Panc1 (cell line): Measurements from ENCODE around the gene SMIM7. TPM values are rescaled to one million over a fixed set of nuclear protein-coding genes. Genes with fewer than 3 reads are reported as not detected.
A peak's percentile ranks its signal among the peaks of the same experiment; 100 is the strongest.

Experiments
- ATAC-seq: fragments of 200-7000 bp; cut with Tn5 transposase; 2 replicates; pipeline ENCODE4 v1.9.1; 2020; ENCODE audit warnings: mild to moderate bottlenecking, moderate library complexity
- Bru-seq: library from RNA; stranded (reverse); fragments of 400-500 nt; gene quantifications from one replicate; lab custom pipeline; 2021; lab: Mats Ljungman, UMichigan
- BruChase-seq, 2 experiments: library from RNA; stranded (reverse); fragments of 400-500 nt; gene quantifications; one replicate each; lab custom pipeline; 2021; lab: Mats Ljungman, UMichigan
- BruUV-seq: library from RNA; stranded (reverse); fragments of 400-500 nt; replicated peaks from 2 replicates; lab custom pipeline; 2021; lab: Mats Ljungman, UMichigan
- CTCF ChIA-PET: fragments of 300-600 bp; sonication (Branson Sonifier 250); formaldehyde crosslinking; loops from one replicate; lab custom pipeline; 2022; ENCODE audit warnings: antibody characterized with exemption; lab: Charles Lee
- POLR2A ChIA-PET: fragments of 300-600 bp; sonication (Branson Sonifier 250); formaldehyde crosslinking; loops from one replicate; lab custom pipeline; 2022; ENCODE audit warnings: antibody characterized with exemption; lab: Charles Lee
- DNase-seq: peaks from one replicate; pipeline ENCODE4 v3.0.0-alpha.2; 2010; ENCODE audit warnings: low read depth, low spot score
- H3K27ac ChIP-seq: 2 replicates; pipeline ENCODE4 v1.5.1; 2011; ENCODE audit warnings: mild to moderate bottlenecking, low read length, inconsistent platforms
- H3K27me3 ChIP-seq: fragments of 200-500 bp; sonication (Bioruptor generic); 2 replicates; pipeline ENCODE4 v1.6.0; 2014; ENCODE audit warnings: low read length, inconsistent platforms; ENCODE audit not compliant: control insufficient read depth, insufficient read depth
- H3K36me3 ChIP-seq: fragments of 200-500 bp; sonication (Bioruptor generic); 2 replicates; pipeline ENCODE4 v1.5.1; 2014; ENCODE audit warnings: inconsistent platforms, mild to moderate bottlenecking, low read length, moderate library complexity; ENCODE audit not compliant: control insufficient read depth, insufficient read depth
- H3K4me1 ChIP-seq: 2 replicates; pipeline ENCODE4 v1.5.1; 2011; ENCODE audit warnings: inconsistent platforms, mild to moderate bottlenecking, low read length, moderate library complexity; ENCODE audit not compliant: control insufficient read depth, insufficient read depth
- H3K4me3 ChIP-seq, 2 experiments: 2 replicates each; pipeline ENCODE4 v1.5.1; 2011 to 2012; ENCODE audit warnings: low read depth in 2 of 2, low read length in 2 of 2, mild to moderate bottlenecking in 2 of 2, inconsistent platforms in 1 of 2, moderate library complexity in 1 of 2
- H3K9me3 ChIP-seq: fragments of 200-500 bp; sonication (Bioruptor generic); 2 replicates; pipeline ENCODE4 v1.5.1; 2014; ENCODE audit warnings: low read depth, mild to moderate bottlenecking, inconsistent platforms, low read length, moderate library complexity; ENCODE audit not compliant: control insufficient read depth, insufficient read depth
- POLR2AphosphoS5 ChIP-seq: IDR thresholded peaks from 2 replicates; pipeline ENCODE4 v1.6.1; 2012; ENCODE audit warnings: mild to moderate bottlenecking, low read depth, low read length, moderate library complexity
- SIN3A ChIP-seq: IDR thresholded peaks from 2 replicates; pipeline ENCODE4 v1.6.1; 2012; ENCODE audit warnings: low read depth, mild to moderate bottlenecking, low read length, moderate library complexity, borderline replicate concordance; ENCODE audit not compliant: insufficient read depth
- TCF7L2 ChIP-seq: IDR thresholded peaks from 2 replicates; pipeline ENCODE4 v1.6.1; 2011; ENCODE audit warnings: mild to moderate bottlenecking, low read depth, low read length, inconsistent platforms
- in situ Hi-C: cut with HindIII; loops from 2 replicates; pipeline ENCODE4 v1.10.0; 2016; ENCODE audit warnings: low sequenced_read_pairs, low pct_unique_long_range_greater_than_20kb
- intact Hi-C: fragments of 100-400 bp; cut with micrococcal nuclease; formaldehyde crosslinking; loops from one replicate; pipeline ENCODE4 v1.10.0; 2022; ENCODE audit not compliant: unreplicated experiment
- long read RNA-seq: library from polyadenylated mRNA; unstranded; transcript quantifications from one replicate; pipeline ENCODE4 v2.0.0, GENCODE V29; 2021; ENCODE audit not compliant: unreplicated experiment
- polyA plus RNA-seq: library from polyadenylated mRNA; unstranded; fragments of >200 nt; gene quantifications from one replicate; pipeline ENCODE4 v1.2.1, GENCODE V29; 2012; ENCODE audit warnings: missing spikeins; ENCODE audit not compliant: insufficient read length
- total RNA-seq: library from RNA; stranded (reverse); gene quantifications from one replicate; pipeline ENCODE4 v1.2.1, GENCODE V29; 2021; ENCODE audit not compliant: unreplicated experiment
- TF ChIP-seq, protein P1 (sequence below): fragments of 450-650 bp; IDR thresholded peaks from 2 replicates; pipeline ENCODE4 v1.5.1; 2017; ENCODE audit warnings: mild to moderate bottlenecking
- TF ChIP-seq, protein P2 (sequence below), 2 experiments: IDR thresholded peaks; 2 replicates each; pipeline ENCODE4 v1.6.1; 2011 to 2012; ENCODE audit warnings: low read depth in 2 of 2, control low read depth in 1 of 2, low read length in 1 of 2, mild to moderate bottlenecking in 1 of 2, moderate library complexity in 1 of 2; ENCODE audit not compliant: insufficient read depth in 1 of 2

The SMIM7 gene
- 70.7 TPM for total RNA-seq
- 47.5 TPM for polyA plus RNA-seq
- percentile 91 among the genes with signal in this experiment for Bru-seq, nascent RNA
- BruChase-seq, experiment 1, labeled RNA remaining after a 2-hour chase, result percentile 96 among the genes with signal in this experiment
- percentile 97 among the genes with signal in this experiment for BruChase-seq, experiment 2, labeled RNA remaining after a 6-hour chase
- long read RNA-seq, transcript SMIM7-215 (6 exons, 975 nt), result minor isoform, 5 of 90 reads
- long read RNA-seq, transcript SMIM7-214 (4 exons, 1,075 nt), result minor isoform, 7 of 90 reads
- long read RNA-seq, transcript SMIM7-208 (5 exons, 2,776 nt), result major isoform, 47 of 90 reads
- long read RNA-seq, partial matches to known transcripts, result 9 of 90 reads
- long read RNA-seq, other reads (novel, unspliced or antisense), result 13 of 90 reads

DNA sequence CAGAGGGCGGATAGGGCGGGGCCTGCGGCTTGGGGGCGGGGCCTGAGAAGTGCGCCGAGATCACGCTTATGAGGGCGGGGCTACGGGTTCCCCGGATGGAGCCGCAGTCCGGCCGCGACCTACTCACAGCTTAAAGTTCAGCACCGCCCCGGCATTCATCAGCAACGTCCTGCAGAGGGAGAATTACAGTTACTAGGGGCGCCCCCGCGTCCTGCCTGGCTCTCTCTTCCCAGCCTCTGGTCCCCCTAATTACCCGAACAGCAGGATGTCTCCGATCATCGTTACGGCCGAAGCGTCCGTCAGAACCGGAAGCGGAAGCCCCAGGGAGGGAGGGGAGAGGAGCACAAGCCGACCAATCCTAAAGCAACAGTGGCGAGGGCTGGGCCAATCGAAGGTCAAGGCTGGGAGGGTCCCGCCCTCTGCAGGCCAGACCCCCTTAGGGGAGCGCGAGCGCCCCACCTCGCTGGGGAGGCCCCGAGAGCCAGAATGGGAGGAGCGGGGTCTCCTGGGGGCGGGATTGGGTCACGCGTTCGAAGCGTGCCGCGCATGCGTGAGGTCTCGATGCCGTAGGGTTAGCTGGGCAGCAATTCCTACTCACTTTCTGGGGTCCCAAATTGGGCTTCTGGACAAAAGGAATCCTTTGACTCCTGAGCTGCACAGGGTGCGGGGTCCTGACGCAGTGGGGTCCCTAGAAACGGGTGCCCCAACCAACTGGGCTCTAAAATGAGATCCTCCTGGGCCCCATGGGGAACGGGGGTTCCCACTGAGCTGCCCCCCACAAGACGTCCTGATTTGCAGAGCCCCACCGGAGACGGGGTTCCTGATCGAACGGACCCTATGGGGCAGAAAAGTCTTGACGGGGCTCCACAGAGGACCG, at the start of gene SMIM7:
Gene SMIM7, minus strand, starts transcription at position 313 of the 877 bp plus-strand sequence. Its CDS starts 34 bp downstream, at position 279.
- ChIA-PET CTCF (interaction anchor here (0.6 kb wide), 1 partner anchor 650 kb away, joined by 3 read pairs; no protein-coding TSS in a partner anchor), POLR2A (interaction anchor here (0.6 to 1.0 kb wide), 4 partner anchors 24 to 957 kb away, joined by 3 to 12 read pairs (median 4); no protein-coding TSS in a partner anchor)
- H3K4me1 ChIP-seq, result no peaks in the 10 kb centered on the region; the same call in 1 of the 2 replicates
- peak within 1 kb of the TSS; percentile 89 to 92 for H3K4me3 ChIP-seq
- intact Hi-C loops (no loop called here), in situ Hi-C loops (no loop called here)
- no TSS peak for BruUV-seq
- peak within 1 kb of the TSS; percentile 91 for H3K27ac ChIP-seq
- peaks cover 9% of the 10 kb centered on the region for H3K36me3 ChIP-seq
- no peaks in the 10 kb centered on the region for H3K9me3 ChIP-seq
- ATAC-seq (peak; percentile 98), DNase-seq (peak; percentile 90)
- H3K27me3 ChIP-seq, result no peaks in the 10 kb centered on the region
- TF ChIP-seq SIN3A, result peak; percentile 70; the same call in 1 of the 2 replicates
- peak; percentile 96 for TF ChIP-seq POLR2AphosphoS5
- TF ChIP-seq TCF7L2, result no peak

DNA sequence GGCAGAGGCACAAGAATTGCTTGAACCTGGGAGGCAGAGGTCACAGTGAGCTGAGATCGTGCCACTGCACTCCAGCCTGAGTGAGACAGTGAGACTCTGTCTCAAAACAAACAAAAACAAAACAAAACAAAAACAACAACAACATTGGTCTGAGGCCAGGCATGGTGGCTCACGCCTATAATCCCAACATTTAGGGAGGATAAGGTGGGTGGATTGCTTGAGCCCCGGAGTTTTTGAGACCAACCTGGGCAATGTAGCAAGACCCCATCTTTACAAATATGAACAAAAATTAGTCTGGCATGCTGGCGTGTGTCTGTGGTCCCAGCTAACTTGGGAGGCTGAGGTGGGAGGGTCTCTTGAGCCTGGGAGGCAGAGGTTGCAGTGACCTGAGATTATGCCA, 43.7 kb upstream of the SMIM7 start:
- DNase-seq (no peak), ATAC-seq (no peak)
- no peaks in the 10 kb centered on the region for H3K27me3 ChIP-seq
- no peak for TF ChIP-seq TCF7L2
- TF ChIP-seq, protein P1, sequence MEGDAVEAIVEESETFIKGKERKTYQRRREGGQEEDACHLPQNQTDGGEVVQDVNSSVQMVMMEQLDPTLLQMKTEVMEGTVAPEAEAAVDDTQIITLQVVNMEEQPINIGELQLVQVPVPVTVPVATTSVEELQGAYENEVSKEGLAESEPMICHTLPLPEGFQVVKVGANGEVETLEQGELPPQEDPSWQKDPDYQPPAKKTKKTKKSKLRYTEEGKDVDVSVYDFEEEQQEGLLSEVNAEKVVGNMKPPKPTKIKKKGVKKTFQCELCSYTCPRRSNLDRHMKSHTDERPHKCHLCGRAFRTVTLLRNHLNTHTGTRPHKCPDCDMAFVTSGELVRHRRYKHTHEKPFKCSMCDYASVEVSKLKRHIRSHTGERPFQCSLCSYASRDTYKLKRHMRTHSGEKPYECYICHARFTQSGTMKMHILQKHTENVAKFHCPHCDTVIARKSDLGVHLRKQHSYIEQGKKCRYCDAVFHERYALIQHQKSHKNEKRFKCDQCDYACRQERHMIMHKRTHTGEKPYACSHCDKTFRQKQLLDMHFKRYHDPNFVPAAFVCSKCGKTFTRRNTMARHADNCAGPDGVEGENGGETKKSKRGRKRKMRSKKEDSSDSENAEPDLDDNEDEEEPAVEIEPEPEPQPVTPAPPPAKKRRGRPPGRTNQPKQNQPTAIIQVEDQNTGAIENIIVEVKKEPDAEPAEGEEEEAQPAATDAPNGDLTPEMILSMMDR, result no peak
- TF ChIP-seq SIN3A, result no peak
- no peak for TF ChIP-seq POLR2AphosphoS5
- TF ChIP-seq, protein P2, sequence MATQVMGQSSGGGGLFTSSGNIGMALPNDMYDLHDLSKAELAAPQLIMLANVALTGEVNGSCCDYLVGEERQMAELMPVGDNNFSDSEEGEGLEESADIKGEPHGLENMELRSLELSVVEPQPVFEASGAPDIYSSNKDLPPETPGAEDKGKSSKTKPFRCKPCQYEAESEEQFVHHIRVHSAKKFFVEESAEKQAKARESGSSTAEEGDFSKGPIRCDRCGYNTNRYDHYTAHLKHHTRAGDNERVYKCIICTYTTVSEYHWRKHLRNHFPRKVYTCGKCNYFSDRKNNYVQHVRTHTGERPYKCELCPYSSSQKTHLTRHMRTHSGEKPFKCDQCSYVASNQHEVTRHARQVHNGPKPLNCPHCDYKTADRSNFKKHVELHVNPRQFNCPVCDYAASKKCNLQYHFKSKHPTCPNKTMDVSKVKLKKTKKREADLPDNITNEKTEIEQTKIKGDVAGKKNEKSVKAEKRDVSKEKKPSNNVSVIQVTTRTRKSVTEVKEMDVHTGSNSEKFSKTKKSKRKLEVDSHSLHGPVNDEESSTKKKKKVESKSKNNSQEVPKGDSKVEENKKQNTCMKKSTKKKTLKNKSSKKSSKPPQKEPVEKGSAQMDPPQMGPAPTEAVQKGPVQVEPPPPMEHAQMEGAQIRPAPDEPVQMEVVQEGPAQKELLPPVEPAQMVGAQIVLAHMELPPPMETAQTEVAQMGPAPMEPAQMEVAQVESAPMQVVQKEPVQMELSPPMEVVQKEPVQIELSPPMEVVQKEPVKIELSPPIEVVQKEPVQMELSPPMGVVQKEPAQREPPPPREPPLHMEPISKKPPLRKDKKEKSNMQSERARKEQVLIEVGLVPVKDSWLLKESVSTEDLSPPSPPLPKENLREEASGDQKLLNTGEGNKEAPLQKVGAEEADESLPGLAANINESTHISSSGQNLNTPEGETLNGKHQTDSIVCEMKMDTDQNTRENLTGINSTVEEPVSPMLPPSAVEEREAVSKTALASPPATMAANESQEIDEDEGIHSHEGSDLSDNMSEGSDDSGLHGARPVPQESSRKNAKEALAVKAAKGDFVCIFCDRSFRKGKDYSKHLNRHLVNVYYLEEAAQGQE (IDR thresholded peaks at IDR 0.05; ENCODE audit: insufficient read depth in 1 of 2, low read depth in 2 of 2, low read length in 1 of 2), result no peak
- no peaks in the 10 kb centered on the region for H3K36me3 ChIP-seq
- intact Hi-C loops, result no loop called here
- in situ Hi-C loops, result no loop called here
- H3K4me3 ChIP-seq, result no peak overlapping the region
- ChIA-PET CTCF (interaction anchor here (0.7 kb wide), 1 partner anchor 24 kb away, joined by 7 read pairs; no protein-coding TSS in a partner anchor), POLR2A (no interaction called here)
- H3K4me1 ChIP-seq, result no peaks in the 10 kb centered on the region
- no TSS peak for BruUV-seq
- no peaks in the 10 kb centered on the region for H3K9me3 ChIP-seq
- H3K27ac ChIP-seq, result no peak overlapping the region
